D341Med (cell line): ENCODE results near the gene KAT2B.
A peak's percentile ranks its signal among the peaks of the same experiment; 100 is the strongest.
"Not testable (repeated sequence)": the region's sequence is repeated elsewhere in the genome, so short reads cannot be mapped to it uniquely, and the experiment has no call there.

Source experiments
- DNase-seq: peaks from one replicate; pipeline ENCODE4 v3.0.0; 2012; ENCODE audit warnings: low spot score

Gene KAT2B

GRCh38 chr3:20039765-20040547 is at the start of gene KAT2B:
Gene KAT2B, plus strand, starts transcription at chr3:20040446. Its CDS starts 32 bp downstream, at chr3:20040478.
- DNase-seq, result peak; percentile 93

- DNase-seq, result no peak
Observed at GRCh38 chr3:19994796-19995195, 45.5 kb upstream of the KAT2B start.

GRCh38 chr3:19997502-19997901 is 42.7 kb upstream of the KAT2B start:
- no peak for DNase-seq

- no peak for DNase-seq
Observed at GRCh38 chr3:20001932-20002331, 38.3 kb upstream of the KAT2B start.

- DNase-seq, result no peak
Observed at GRCh38 chr3:20007960-20008359, 32.3 kb upstream of the KAT2B start.

- no peak for DNase-seq
Observed at GRCh38 chr3:20008646-20009045, 31.6 kb upstream of the KAT2B start.

- no peak for DNase-seq
Observed at GRCh38 chr3:20012164-20012563, 28.1 kb upstream of the KAT2B start, which contains the start of gene PP2D1. Gene PP2D1, minus strand, starts transcription at chr3:20012264. Its CDS starts 192 bp downstream, at chr3:20012072.

- DNase-seq, result no peak
Observed at GRCh38 chr3:20013396-20013795, 26.9 kb upstream of the KAT2B start.

GRCh38 chr3:20015525-20015924 is 24.7 kb upstream of the KAT2B start:
- no peak for DNase-seq

- not testable (repeated sequence) for DNase-seq
Observed at GRCh38 chr3:20016076-20016475, 24.2 kb upstream of the KAT2B start.

GRCh38 chr3:20022954-20023622 is 17.2 kb upstream of the KAT2B start:
- DNase-seq, result no peak

GRCh38 chr3:20023623-20024405 is 16.4 kb upstream of the KAT2B start:
- no peak for DNase-seq

GRCh38 chr3:20027136-20027535 is 13.1 kb upstream of the KAT2B start:
- DNase-seq, result no peak

- DNase-seq, result no peak
Observed at GRCh38 chr3:20028905-20029331, 11.3 kb upstream of the KAT2B start.

GRCh38 chr3:20031939-20032338 is 8.3 kb upstream of the KAT2B start:
- not testable (repeated sequence) for DNase-seq

GRCh38 chr3:20035019-20035418 is 5.2 kb upstream of the KAT2B start:
- DNase-seq, result no peak

GRCh38 chr3:20037255-20037996 is 2.8 kb upstream of the KAT2B start:
- DNase-seq, result no peak

- DNase-seq, result no peak
Observed at GRCh38 chr3:20038699-20039465, 1.4 kb upstream of the KAT2B start.

GRCh38 chr3:20039466-20039764 is 831 bp upstream of the KAT2B start:
- DNase-seq, result no peak

GRCh38 chr3:20040548-20041196 is 426 bp downstream of the KAT2B start:
- peak; percentile 87 for DNase-seq
